Measurements from ENCODE around the gene CYBC1. TPM values are rescaled to one million over a fixed set of nuclear protein-coding genes. Genes with fewer than 3 reads are reported as not detected.
A peak's percentile ranks its signal among the peaks of the same experiment; 100 is the strongest.

CYBC1 gene
- total RNA-seq, 1 donor from 2014 or later: 75.7 TPM

DNA sequence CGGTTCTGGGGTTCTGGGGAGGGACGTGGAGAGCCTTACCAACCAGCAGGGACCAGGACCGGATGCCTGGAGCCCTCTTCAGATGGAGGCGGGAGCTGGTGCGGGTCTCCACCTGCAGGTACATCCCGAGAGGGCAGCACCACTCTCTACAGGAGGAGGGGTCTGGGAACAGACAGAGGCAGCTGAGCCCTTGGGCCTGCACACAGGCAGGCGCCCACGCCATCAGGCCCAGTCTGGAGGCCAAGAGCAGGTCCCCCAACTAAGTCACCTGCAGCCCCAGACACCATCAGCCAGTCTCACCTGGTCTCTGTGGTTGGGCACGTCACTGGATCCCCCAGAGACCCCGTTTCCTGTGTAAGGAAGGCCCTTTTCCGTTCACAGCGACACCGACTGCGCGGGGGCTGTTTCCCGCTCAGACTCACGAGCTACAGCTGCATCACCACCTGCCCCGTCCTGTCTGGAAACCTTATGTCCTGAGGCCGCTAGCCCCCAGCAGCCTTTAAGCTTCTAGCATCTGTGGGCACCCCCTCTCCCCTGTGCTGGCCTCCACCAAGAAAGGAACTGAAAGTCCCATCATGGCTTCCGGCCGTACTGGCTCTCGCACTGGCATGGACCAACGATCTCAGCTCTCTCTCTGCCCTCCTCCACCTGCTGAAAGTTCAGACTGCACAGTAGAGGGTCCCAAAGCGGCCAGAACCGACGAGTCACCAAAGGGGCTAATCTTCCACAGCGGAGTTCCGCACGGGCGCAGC lies 1.2 kb downstream of the CYBC1 start:
- peak; percentile 36 for DNase-seq (ENCODE audit: low spot score)
- Mint-ChIP-seq H3K4me3 (ENCODE audit: unreplicated experiment) (peak overlapping the region; percentile 84), H3K9me3 (ENCODE audit: unreplicated experiment) (no peaks in the 10 kb centered on the region), H3K27me3 (ENCODE audit: unreplicated experiment) (peaks cover 8% of the 10 kb centered on the region), H3K4me1 (ENCODE audit: unreplicated experiment) (peaks cover 19% of the 10 kb centered on the region), H3K36me3 (ENCODE audit: low read depth, unreplicated experiment) (peaks cover 5% of the 10 kb centered on the region), H3K27ac (ENCODE audit: unreplicated experiment) (peak overlapping the region; percentile 72)
- TF ChIP-seq, protein P1, sequence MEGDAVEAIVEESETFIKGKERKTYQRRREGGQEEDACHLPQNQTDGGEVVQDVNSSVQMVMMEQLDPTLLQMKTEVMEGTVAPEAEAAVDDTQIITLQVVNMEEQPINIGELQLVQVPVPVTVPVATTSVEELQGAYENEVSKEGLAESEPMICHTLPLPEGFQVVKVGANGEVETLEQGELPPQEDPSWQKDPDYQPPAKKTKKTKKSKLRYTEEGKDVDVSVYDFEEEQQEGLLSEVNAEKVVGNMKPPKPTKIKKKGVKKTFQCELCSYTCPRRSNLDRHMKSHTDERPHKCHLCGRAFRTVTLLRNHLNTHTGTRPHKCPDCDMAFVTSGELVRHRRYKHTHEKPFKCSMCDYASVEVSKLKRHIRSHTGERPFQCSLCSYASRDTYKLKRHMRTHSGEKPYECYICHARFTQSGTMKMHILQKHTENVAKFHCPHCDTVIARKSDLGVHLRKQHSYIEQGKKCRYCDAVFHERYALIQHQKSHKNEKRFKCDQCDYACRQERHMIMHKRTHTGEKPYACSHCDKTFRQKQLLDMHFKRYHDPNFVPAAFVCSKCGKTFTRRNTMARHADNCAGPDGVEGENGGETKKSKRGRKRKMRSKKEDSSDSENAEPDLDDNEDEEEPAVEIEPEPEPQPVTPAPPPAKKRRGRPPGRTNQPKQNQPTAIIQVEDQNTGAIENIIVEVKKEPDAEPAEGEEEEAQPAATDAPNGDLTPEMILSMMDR (IDR thresholded peaks at IDR 0.05; ENCODE audit: unreplicated experiment): no peak

DNA sequence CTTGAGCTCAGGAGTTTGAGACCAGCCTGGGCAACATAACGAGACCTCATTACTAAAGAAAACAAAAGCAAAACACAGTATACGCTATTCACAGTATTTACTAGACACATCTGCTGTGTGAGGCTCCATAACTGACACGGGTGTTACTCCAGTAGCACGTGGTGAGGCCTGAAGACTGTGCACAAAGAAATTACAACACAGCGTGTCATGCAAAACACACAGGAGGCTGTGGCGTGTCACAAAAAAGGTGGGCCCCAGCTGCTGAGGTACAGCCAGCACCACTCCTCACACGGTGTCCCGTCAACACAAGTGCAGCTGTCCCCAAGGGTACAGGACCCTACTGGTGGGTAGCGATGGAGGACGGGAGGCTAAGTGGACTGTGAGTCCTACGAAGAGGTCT lies 2.7 kb downstream of the CYBC1 start:
- TF ChIP-seq, protein P1 (IDR thresholded peaks at IDR 0.05; ENCODE audit: unreplicated experiment): no peak

DNA sequence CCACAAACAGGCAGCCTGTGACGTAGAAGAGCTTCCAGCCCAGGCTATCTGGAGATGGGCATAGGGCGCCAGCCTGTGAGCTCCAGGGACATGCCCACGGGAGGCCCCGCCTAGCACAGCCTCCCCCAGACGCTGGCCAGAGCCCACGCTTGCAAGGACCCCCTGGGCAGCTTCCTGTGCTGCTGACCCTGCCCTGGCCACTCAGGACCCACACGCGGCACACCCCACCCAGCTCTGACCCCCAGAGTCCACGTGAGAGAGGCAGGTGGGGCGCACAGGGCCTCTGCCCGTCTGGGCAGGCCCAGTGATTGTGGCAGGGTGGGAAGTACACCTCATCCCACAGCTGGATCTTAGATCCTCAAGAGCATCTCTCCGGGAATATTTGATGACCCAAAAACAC lies 3.9 kb downstream of the CYBC1 start:
- no peaks in the 10 kb centered on the region for H3K9me3 Mint-ChIP-seq (ENCODE audit: unreplicated experiment)
- H3K4me3 Mint-ChIP-seq (ENCODE audit: unreplicated experiment): no peak overlapping the region
- H3K36me3 Mint-ChIP-seq (ENCODE audit: low read depth, unreplicated experiment): peaks cover 10% of the 10 kb centered on the region
- peaks cover 12% of the 10 kb centered on the region for H3K4me1 Mint-ChIP-seq (ENCODE audit: unreplicated experiment)
- H3K27me3 Mint-ChIP-seq (ENCODE audit: unreplicated experiment): peaks cover 11% of the 10 kb centered on the region
- DNase-seq (ENCODE audit: low spot score): no peak
- H3K27ac Mint-ChIP-seq (ENCODE audit: unreplicated experiment): no peak overlapping the region
- TF ChIP-seq, protein P1 (IDR thresholded peaks at IDR 0.05; ENCODE audit: unreplicated experiment): no peak

More for the DNA sequence above, 2.7 kb downstream of the CYBC1 start:
- peaks cover 19% of the 10 kb centered on the region for H3K4me1 Mint-ChIP-seq (ENCODE audit: unreplicated experiment)
- peaks cover 9% of the 10 kb centered on the region for H3K27me3 Mint-ChIP-seq (ENCODE audit: unreplicated experiment)
- H3K27ac Mint-ChIP-seq (ENCODE audit: unreplicated experiment): no peak overlapping the region
- no peak for DNase-seq (ENCODE audit: low spot score)
- H3K9me3 Mint-ChIP-seq (ENCODE audit: unreplicated experiment): no peaks in the 10 kb centered on the region
- peaks cover 9% of the 10 kb centered on the region for H3K36me3 Mint-ChIP-seq (ENCODE audit: low read depth, unreplicated experiment)
- H3K4me3 Mint-ChIP-seq (ENCODE audit: unreplicated experiment): no peak overlapping the region

DNA sequence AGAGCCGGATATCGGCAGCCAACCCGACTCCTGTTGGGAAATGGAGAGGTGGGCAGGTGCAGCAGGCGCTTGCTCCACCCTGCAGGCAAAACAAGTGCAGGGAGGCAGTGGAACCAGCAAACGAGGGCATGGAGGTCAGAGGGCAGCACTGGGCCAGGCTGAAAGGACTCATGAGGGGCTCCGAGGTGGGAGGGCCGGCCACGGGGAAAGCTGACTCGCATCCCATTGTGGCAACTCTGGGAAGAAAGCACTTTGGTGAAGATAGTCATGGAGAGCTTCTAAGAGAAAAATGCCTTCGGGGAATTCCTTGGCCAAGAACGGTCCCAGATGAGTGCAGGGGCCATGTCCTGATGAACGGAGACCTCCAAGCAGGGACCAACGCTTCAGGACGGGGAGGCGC lies 4.4 kb downstream of the CYBC1 start:
- H3K9me3 Mint-ChIP-seq (ENCODE audit: unreplicated experiment): no peaks in the 10 kb centered on the region
- peaks cover 8% of the 10 kb centered on the region for H3K4me1 Mint-ChIP-seq (ENCODE audit: unreplicated experiment)
- no peak overlapping the region for H3K4me3 Mint-ChIP-seq (ENCODE audit: unreplicated experiment)
- H3K27ac Mint-ChIP-seq (ENCODE audit: unreplicated experiment): no peak overlapping the region
- peaks cover 10% of the 10 kb centered on the region for H3K27me3 Mint-ChIP-seq (ENCODE audit: unreplicated experiment)
- TF ChIP-seq, protein P1 (IDR thresholded peaks at IDR 0.05; ENCODE audit: unreplicated experiment): no peak
- DNase-seq (ENCODE audit: low spot score): no peak
- peaks cover 10% of the 10 kb centered on the region for H3K36me3 Mint-ChIP-seq (ENCODE audit: low read depth, unreplicated experiment)

DNA sequence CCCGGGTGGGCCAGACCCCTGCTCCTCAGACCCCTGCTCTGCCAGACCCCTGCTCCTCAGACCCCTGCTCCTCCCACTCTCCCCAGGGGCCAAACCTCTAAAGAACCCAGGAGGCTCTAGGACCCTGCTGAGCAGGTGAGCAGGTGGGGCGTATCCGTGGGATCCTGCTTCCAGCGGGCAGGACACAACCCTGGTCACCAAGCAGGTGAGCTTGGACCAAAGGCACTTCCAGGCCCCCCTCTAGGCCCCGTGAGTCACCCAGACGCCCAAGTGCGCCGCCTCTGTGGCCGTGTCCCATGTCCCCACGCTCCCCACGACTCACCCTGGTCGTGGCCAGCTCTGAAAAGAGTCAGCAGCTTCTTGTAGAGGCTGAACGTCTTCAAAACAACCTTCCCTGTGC lies 5.0 kb downstream of the CYBC1 start:
- Mint-ChIP-seq H3K4me1 (ENCODE audit: unreplicated experiment) (peaks cover 7% of the 10 kb centered on the region), H3K4me3 (ENCODE audit: unreplicated experiment) (no peak overlapping the region), H3K27me3 (ENCODE audit: unreplicated experiment) (peaks cover 5% of the 10 kb centered on the region), H3K9me3 (ENCODE audit: unreplicated experiment) (no peaks in the 10 kb centered on the region), H3K27ac (ENCODE audit: unreplicated experiment) (no peak overlapping the region), H3K36me3 (ENCODE audit: low read depth, unreplicated experiment) (peaks cover 11% of the 10 kb centered on the region)
- TF ChIP-seq, protein P1 (IDR thresholded peaks at IDR 0.05; ENCODE audit: unreplicated experiment): no peak
- no peak for DNase-seq (ENCODE audit: low spot score)

Data from endothelial cell (in vitro differentiated cells).